Retinal pigment epithelial cell (primary cell): ENCODE measurements around the gene AAK1.

Source experiments
- DNase-seq: peaks from one replicate; pipeline ENCODE4 v3.0.0-alpha.2; 2010; ENCODE audit warnings: low read depth
- H3K4me3 ChIP-seq: 2 replicates; pipeline ENCODE4 v1.5.1; 2011; ENCODE audit warnings: mild to moderate bottlenecking, low read length, control low read depth, moderate library complexity
- TF ChIP-seq, protein P1 (sequence below): conservative IDR thresholded peaks from 2 replicates; pipeline ENCODE4 v1.5.1; 2011; ENCODE audit warnings: low read depth, low read length, control low read depth, inconsistent platforms

The AAK1 gene

DNA sequence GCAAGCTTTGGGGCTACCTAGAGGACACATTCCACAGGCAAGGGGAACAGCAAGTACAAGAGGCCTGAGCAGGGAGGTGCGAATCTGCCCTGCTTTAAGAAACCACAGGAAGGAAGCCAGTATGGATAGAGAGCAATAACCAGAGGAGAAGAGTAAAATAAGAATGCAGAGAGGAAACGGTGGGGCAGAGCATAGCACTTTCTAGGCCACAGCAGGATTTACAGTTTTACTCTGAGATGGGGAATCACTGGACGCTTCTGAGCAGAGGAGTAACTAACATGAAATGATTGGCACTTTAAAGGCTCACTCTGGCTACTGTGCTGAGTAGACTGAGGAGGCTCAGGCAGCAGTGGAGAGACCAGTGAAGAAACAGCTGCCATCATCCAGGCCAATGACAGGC lies 23.8 kb downstream of the AAK1 start:
- no peak for DNase-seq
- TF ChIP-seq, protein P1, sequence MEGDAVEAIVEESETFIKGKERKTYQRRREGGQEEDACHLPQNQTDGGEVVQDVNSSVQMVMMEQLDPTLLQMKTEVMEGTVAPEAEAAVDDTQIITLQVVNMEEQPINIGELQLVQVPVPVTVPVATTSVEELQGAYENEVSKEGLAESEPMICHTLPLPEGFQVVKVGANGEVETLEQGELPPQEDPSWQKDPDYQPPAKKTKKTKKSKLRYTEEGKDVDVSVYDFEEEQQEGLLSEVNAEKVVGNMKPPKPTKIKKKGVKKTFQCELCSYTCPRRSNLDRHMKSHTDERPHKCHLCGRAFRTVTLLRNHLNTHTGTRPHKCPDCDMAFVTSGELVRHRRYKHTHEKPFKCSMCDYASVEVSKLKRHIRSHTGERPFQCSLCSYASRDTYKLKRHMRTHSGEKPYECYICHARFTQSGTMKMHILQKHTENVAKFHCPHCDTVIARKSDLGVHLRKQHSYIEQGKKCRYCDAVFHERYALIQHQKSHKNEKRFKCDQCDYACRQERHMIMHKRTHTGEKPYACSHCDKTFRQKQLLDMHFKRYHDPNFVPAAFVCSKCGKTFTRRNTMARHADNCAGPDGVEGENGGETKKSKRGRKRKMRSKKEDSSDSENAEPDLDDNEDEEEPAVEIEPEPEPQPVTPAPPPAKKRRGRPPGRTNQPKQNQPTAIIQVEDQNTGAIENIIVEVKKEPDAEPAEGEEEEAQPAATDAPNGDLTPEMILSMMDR, result no peak
- H3K4me3 ChIP-seq, result no peak overlapping the region

DNA sequence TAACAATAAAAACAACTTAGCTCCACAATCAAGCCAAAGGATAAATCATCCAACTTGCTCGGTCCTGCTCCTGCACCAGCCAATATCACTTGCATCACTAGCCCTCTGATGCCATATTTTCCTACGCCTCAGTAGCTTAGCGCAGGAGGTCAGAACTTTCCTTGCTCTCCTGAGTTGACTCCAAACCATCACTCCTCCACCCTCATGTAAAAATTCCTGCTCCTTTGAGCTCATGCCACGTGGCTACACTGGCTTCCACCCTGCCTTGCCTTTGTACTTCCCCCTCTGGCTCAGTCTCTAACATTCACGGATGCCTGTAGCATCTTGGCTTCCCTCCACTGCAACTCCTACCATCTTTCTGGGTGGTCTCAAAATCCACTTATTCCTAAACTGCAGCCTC lies 25.2 kb downstream of the AAK1 start:
- TF ChIP-seq, protein P1, result no peak
- DNase-seq, result no peak
- H3K4me3 ChIP-seq, result no peak overlapping the region

DNA sequence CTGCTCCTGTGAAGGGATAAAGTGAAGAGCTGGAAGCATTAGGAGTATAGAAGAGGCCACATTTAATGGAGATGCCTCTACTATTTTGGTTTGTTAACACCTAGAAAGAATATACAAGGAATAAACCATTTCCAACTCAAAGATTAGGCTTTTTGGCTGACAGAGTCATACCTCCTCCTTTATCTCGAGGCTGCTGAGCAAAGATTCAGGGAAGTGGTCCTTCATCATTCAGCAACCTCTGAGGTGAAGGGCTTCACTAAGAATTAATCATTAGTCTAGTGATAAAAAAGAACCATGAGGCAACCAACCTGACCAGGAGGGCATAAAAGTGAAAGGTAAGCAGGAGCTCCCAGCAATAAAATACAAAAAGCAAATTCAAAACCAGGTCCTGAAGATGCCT lies 25.8 kb downstream of the AAK1 start:
- TF ChIP-seq, protein P1, result no peak
- no peak for DNase-seq
- no peak overlapping the region for H3K4me3 ChIP-seq

DNA sequence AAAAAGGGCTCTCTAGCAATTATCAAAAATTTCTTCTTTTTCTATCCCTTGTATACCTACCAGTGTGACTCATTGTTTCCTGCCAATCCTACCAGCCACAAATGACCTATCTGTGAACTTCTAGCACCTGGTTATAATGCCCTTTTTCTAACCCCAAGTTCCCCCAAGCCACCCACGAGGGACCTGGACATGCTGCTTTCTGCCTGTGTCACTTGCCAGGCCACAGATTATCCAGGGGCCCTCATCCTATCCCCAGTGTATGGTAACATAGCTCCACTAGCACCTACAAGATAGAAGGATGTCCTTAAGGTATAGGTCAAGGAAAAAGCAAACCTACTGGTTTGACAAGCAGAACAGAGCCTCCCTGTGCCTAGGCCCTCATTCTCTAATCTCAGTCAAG lies 26.8 kb downstream of the AAK1 start:
- no peak overlapping the region for H3K4me3 ChIP-seq
- TF ChIP-seq, protein P1, result no peak
- DNase-seq, result no peak

DNA sequence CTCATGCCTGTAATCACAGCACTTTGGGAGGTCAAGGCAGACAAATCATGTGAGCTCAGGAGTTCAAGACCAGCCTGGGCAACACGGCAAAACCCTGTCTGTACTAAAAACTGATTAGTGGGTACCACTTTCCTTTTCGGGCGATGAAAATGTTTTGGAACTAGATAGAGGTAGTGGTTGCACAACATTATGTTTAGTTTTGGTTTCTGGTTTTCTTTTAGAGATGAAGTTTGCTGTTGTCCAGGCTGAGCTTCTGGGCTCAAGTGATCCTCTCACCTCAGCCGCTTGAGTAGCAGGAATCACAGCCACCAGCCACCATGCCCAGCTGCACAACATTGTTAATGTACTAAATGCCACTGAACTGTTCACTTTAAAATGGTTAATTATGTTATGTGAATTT lies 27.6 kb downstream of the AAK1 start:
- TF ChIP-seq, protein P1, result no peak
- DNase-seq, result no peak
- H3K4me3 ChIP-seq, result no peak overlapping the region

DNA sequence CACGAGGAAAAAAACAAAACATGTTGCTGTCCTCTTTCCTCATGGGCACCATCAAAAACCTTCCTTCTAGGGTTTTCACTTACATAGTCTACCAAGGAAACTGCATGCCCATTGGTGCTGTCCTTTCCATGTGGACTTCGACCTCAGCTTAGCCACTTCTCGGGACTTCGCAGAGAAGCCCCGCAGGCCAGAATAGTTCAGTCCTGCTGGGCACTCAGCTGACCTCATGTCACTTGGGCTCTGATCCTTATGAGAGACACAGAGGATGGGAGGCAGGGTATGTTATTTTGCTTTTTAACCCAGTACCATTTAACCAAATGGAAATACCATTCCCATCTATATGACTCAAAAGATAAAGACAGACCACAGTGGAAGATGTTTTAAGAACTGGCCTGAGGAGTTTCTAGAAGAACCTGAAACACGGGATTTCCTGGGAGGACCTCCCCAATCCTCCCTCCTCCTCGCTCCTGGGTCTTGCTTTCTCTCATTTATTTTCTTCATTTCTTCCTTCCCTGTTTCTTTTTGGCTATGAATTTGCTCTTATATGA lies 28.4 kb downstream of the AAK1 start:
- DNase-seq, result no peak

DNA sequence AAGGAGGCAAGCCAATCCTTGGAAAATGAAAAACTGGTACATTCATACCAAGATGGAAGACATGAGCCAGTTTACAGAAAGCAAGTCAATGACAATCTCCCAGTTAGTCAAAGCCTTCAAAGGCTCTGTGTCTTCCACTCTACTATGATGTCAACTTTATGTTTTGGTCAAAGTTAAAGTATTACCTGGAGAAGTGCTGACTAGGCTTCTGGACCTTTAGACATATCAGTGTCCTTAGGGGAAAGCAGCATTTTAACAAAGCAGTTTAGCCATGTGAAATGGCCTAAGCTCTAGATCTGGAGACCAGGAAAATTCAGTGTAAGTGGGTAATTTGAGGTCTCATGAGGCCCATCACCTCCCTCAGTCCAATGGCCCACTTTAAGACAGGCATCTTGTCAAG lies 30.8 kb downstream of the AAK1 start:
- TF ChIP-seq, protein P1, result no peak
- no peak for DNase-seq
- H3K4me3 ChIP-seq, result no peak overlapping the region

More for the DNA sequence above, 28.4 kb downstream of the AAK1 start:
- TF ChIP-seq, protein P1, result no peak
- H3K4me3 ChIP-seq, result no peak overlapping the region
